Hepatic stellate cell (primary cell): Measurements from ENCODE around the gene HSD11B1L.

ENCODE experiments used
- DNase-seq: peaks from one replicate; pipeline ENCODE4 v3.0.0; 2011; ENCODE audit warnings: low spot score

The HSD11B1L gene

GRCh38 chr19:5680437-5681368, at the start of gene HSD11B1L, which contains the start of gene MICOS13:
TSS of gene HSD11B1L (plus strand) at chr19:5681027. CDS start at chr19:5684833, 3,806 bp downstream.
TSS of gene MICOS13 (minus strand) at chr19:5680516. CDS start at chr19:5680486, 30 bp downstream.
- DNase-seq, result peak; percentile 99

- no peak for DNase-seq
These were observed 49.1 kb upstream of the HSD11B1L start for GRCh38 chr19:5631567-5632240.

GRCh38 chr19:5632241-5632612, 48.6 kb upstream of the HSD11B1L start:
- no peak for DNase-seq

GRCh38 chr19:5632657-5633056, 48.2 kb upstream of the HSD11B1L start:
- no peak for DNase-seq

- no peak for DNase-seq
These were observed 45.4 kb upstream of the HSD11B1L start for GRCh38 chr19:5635427-5635826.

- no peak for DNase-seq
These were observed 42.9 kb upstream of the HSD11B1L start for GRCh38 chr19:5637971-5638370.

- no peak for DNase-seq
These were observed 39.7 kb upstream of the HSD11B1L start for GRCh38 chr19:5641171-5641570.

- no peak for DNase-seq
These were observed 38.6 kb upstream of the HSD11B1L start for GRCh38 chr19:5642204-5642603.

- DNase-seq, result no peak
These were observed 37.8 kb upstream of the HSD11B1L start for GRCh38 chr19:5643060-5643459.

GRCh38 chr19:5644037-5644436, 36.8 kb upstream of the HSD11B1L start:
- no peak for DNase-seq

- no peak for DNase-seq
These were observed 35.4 kb upstream of the HSD11B1L start for GRCh38 chr19:5645409-5645808.

- DNase-seq, result no peak
These were observed 34.1 kb upstream of the HSD11B1L start for GRCh38 chr19:5646703-5647102.

- no peak for DNase-seq
These were observed 32.4 kb upstream of the HSD11B1L start for GRCh38 chr19:5648464-5648863.

- DNase-seq, result no peak
These were observed 29.5 kb upstream of the HSD11B1L start for GRCh38 chr19:5651361-5651760.

GRCh38 chr19:5652261-5652660, 28.6 kb upstream of the HSD11B1L start:
- DNase-seq, result no peak

GRCh38 chr19:5654931-5655330, 25.9 kb upstream of the HSD11B1L start:
- no peak for DNase-seq

- DNase-seq, result no peak
These were observed 25.4 kb upstream of the HSD11B1L start for GRCh38 chr19:5655412-5655811.

- DNase-seq, result no peak
These were observed 19.3 kb upstream of the HSD11B1L start for GRCh38 chr19:5661483-5661882.

- no peak for DNase-seq
These were observed 16.9 kb upstream of the HSD11B1L start for GRCh38 chr19:5663904-5664303.

GRCh38 chr19:5664515-5664914, 16.3 kb upstream of the HSD11B1L start:
- no peak for DNase-seq

- peak; percentile 78 for DNase-seq
These were observed 14.9 kb upstream of the HSD11B1L start for GRCh38 chr19:5665781-5666513.

GRCh38 chr19:5666921-5667610, 13.8 kb upstream of the HSD11B1L start:
- DNase-seq, result no peak
